GM19395 (cell line): ENCODE measurements around the gene PRR23C.
"Not testable (repeated sequence)": the region's sequence is repeated elsewhere in the genome, so short reads cannot be mapped to it uniquely, and the experiment has no call there.

Experiments
- ATAC-seq: cut with Tn5 transposase; IDR thresholded peaks from one replicate; pipeline ENCODE4 v1.9.1; 2021; ENCODE audit warnings: mild to moderate bottlenecking, moderate library complexity; ENCODE audit not compliant: unreplicated experiment

The PRR23C gene

DNA sequence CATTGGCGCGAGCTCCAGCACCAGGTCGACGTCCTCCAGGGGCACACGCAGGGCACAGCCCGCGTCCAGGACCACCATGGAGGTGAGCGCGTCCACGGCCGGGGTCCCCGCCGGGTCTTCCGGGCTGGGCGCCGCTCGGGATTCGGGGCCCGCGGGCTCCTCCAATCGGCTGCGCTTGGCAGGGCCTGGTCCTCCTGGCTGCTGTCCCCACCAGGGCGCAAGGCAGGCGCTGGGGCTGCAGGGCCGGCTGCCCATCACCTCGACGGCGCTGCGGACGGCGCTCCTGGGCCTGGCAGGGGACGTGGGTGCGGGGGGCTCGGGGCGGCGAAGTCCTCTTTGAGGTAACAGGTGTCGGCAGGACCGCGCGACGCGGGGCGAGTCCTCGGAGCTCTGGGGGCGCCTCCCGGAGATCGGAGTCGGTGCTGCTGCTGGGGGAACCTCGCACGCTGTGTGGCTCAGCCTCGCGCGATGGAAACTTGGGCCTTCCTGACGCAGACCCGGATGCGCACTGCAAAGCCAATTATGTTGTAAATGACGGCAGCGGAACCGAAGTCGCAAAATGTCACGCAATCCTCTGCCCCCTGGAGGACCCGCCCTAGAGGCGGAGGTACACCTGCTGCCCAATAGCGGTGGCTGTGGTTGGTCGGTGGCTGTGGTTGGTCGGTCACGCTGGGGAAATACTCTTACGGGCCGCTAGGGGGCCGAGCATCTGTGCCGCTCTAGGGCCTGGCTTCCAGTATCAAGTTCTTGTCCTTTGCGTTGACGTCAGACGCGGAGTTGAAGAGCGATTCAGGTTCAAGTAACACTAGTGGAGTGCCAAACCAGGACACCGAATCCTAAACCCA, at the start of gene PRR23C:
Gene PRR23C (minus strand): TSS at position 527 of the 845 bp plus-strand sequence. CDS start 272 bp downstream, at position 255.
- ATAC-seq: no peak

DNA sequence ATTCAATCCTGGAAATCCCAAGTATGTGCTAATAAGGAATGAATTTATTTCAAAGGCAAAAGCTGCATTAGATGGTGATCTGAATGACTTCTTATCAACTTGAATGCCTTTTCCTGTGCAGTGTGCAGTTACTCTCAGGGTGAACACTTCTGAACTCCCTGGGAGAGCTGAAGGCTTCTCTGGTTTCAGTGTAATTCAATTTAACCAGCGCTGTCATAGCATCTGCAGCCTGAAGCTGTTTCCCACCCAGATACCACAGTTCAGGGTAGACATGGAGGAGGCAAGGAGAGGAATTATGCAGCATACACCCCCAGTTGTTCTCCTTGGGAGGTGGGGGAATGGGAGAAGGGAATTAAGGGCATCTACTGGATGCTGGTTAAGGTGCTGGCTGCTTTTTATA, 49.1 kb upstream of the PRR23C start:
- no peak for ATAC-seq

DNA sequence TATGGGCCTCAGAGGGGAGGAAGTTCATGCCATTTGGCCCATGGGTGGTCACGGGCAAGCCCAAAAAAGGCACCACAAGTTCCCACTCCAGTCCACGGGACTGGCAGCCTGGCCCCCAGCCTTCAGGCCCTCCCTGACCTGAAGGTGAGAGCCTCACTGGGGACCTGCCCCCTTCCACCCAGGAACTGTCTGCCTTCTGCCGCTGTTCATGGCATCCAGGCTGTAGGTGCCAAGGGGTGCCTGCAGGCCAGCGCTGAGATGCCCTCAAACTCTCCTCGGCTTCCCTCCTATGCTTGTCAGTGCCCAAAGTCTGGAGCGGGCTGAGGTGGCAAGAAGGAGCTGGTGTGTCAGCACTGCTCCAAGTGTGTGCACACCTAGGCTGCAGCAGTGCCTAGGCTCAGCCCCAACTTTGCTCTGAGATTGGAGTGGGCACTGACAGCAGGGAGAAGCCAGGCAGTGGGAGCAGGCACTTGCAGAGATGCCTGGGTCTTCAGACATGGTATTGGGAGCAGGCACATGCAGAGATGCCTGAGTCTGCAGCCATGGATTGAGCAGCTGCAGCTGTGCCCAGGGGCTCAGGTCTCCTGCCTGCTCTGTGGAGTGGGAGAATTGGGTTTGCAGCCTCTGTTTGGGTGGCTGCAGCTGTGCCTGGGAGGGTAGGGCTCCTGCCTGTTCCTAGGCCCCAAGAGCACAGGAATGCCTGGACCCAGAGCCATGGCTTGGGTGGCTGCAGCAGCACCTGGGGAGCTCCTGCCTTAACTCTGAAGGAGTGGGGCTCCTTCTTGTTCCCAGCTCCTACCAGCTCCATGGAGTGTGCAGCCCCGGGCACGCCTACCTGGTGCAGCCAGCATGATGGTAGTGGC, 44.0 kb upstream of the PRR23C start:
- ATAC-seq: no peak

- ATAC-seq: no peak
Observed at GRCh38 chr3:139087621-139088020, 42.9 kb upstream of the PRR23C start.

GRCh38 chr3:139084176-139084575, 39.5 kb upstream of the PRR23C start:
- ATAC-seq: no peak

GRCh38 chr3:139074565-139075115, 29.9 kb upstream of the PRR23C start:
- ATAC-seq: no peak

GRCh38 chr3:139062918-139063317, 18.2 kb upstream of the PRR23C start:
- ATAC-seq: no peak

DNA sequence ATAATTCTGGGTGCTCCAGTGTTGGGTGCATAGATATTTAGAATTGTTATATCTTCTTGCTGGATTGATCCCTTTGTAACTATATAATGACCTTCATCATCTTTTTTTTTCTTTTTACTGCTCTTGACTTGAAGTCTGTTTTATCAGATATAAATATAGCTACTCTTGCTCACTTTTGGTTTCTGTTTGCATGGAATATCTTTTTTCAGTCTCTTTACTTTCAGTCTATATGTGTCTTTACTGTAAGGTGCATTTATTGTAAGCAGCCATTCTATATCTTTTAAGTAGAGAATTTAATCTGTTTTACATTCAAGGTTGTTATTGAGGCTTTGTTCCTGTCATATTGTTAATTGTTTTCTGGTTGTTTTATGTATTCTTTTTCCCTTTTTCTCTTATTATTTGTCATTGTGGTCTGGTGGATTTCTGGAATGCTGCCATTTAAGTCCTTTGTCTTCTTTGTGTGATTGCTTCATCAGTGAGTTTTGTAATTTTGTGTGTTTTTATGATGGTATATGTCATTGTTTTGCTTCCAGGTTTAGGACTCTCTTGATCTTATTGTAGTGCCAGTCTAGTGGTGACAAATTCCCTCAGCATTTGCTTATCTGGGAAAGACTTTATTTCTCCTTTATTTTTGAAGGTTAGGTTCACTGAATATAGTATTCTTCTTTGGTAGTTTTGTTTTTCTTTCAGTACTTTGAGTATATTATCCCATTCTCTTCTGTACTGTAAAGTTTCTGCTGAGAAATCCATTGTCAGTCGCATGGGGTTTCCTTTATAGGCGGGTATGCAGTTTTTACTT, 8.3 kb upstream of the PRR23C start:
- ATAC-seq: no peak

DNA sequence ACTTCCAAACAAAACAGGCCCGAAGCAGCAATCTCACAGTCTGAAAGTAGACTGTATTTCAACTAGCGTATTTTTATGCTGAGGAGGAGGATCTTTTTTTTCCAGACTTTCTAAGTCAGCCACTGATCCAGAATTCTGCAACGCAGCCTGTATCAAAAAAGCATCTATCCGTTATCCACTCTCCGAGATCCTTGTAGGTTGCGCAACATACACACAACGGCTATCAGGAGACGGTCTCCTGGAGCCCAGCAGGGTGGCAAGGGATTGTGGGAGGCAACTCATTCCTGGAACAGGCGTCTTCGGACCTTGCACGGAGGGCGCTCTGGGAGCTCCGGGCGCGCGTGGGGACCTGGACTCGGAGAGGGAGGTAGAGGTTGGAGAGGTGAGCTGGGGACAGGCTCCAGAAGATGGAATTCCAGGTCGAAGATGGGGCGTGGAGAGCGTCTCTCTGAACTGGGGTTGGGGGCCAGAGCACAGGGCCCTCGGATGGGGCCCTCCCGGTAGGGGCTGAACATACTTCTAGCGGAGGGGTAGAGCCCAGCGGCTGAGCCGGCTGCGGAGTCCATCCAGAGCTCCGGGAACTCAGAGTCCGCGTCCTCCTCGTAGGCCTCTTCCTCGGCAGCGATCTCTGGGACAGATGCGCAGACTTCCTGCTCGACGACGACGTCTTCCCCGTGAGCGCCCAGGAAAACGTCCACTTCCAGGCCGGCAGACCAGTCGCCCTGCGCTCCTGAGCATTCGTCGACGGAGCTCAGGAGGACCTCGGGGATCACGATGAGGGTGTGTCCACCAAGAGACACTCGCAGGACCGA, 932 bp downstream of the PRR23C start:
- ATAC-seq: no peak

- no peak for ATAC-seq
Observed at GRCh38 chr3:139037478-139037877, 7.2 kb downstream of the PRR23C start.

DNA sequence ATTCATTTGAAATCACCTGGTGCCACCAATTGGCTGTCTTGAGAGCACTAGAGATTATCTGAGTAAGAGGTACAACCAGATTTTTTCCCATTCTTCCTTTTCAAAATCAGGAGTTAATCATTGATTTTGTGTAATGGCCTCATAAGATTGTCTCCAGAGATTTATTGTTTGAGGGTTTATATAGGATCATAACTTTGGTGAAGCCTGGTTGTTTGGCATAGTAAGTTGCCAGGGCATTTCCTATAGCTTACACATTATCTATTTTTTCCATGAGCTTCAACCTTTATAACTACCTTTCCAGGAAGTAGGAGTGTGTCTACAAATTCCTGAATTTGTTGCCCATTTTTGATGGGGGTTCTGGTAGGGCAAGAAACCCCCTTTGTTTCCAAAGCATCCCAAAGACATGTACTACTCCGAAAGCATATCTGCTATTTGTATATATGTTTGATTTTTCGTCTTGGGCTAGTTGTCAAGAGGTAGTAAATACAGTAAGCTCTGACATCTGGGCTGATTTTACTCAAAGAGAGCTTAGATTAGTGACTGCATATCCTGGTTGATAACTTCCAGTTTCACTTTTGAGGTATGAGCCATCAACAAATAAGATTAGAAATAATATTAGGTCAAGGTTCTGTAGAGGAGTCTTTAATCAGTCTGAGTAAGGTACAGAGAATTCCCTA, 12.2 kb downstream of the PRR23C start:
- ATAC-seq: no peak

- ATAC-seq: not testable (repeated sequence)
Observed at GRCh38 chr3:139030576-139030975, 14.1 kb downstream of the PRR23C start.

GRCh38 chr3:139024968-139025367, 19.7 kb downstream of the PRR23C start:
- ATAC-seq: no peak

DNA sequence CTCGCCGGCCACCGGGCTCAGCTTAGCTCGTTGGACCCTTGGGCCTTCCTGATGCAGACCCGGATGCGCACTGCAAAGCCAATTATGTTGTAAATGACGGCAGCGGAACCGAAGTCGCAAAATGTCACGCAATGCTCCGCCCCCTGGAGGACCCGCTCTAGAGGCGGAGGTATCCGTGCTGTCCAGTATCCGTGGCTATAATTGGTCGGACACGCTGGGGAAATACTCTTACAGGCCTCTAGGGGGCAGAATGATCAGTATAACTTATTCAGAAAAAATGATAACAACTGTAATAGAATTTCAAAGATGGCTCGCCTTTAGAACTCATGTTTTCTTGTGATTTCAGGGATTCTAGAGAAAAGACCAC, 23.8 kb downstream of the PRR23C start, which contains the start of gene PRR23B:
Gene PRR23B (minus strand): TSS at position 59 of the 367 bp plus-strand sequence. CDS start 265 bp downstream, outside the sequence.
- no peak for ATAC-seq

DNA sequence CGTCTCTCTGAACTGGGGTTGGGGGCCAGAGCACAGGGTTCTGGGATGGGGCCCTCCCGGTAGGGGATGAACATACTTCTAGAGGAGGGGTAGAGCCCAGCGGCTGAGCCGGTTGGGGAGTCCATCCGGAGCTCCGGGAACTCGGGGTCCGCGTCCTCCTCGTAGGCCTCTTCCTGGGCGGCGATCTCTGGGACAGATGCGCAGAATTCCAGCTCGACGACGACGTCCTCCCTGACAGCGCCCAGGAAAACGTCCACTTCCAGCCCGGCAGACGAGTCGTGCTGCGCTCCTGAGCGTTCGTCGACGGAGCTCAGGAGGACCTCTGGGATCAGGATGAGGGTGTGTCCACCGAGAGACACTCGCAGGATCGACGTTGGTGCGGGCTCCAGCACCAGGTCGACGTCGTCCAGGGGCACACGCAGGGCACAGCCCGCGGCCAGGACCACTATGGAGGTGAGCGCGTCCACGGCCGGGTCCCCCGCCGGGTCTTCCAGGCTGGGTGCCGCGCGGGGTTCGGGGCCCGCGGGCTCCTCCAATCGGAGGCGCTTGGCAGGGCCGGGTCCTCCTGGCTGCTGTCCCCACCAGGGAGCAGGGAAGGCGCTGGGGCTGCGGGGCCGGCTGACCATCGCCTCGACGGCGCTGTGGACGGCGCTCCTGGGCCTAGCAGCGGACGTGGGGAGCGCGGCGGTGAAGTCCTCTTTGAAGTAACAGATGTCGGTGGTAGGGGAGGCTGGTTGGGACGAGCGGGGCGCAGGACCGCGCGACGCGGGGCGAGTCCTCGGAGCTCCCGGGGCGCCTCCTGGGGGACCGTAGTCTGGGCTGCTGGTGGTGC, 24.4 kb downstream of the PRR23C start:
- no peak for ATAC-seq

GRCh38 chr3:139016430-139017048, 28.2 kb downstream of the PRR23C start:
- ATAC-seq: no peak

DNA sequence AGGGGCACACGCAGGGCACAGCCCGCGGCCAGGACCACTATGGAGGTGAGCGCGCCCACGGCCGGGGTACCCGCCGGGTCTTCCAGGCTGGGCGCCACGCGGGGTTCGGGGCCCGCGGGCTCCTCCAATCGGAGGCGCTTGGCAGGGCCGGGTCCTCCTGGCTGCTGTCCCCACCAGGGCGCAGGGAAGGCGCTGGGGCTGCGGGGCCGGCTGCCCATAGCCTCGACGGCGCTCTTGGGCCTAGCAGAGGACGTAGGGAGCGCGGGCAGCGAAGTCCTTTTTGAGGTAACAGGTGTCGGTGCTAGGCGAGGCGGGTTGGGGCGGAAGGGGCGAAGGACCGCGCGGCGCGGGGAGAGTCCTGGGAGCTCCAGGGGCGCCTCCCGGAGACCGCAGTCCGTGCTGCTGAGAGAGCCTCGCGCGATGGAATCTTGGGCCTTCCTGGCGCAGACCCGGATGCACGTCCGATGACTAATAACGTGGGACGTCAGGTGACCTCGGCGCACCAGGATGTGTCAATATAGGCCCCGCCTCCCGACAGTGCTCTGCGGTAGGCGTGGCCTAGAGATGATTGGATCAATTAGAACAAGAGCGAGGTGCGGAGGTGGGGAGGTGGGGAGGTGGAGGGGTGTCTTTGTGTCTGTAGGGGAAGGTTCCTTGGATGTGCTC, 38.5 kb downstream of the PRR23C start, which contains the start of gene PRR23A:
Gene PRR23A (minus strand): TSS at position 218 of the 666 bp plus-strand sequence. CDS start 0 bp downstream, at position 218.
- ATAC-seq: no peak
